HG03520 (cell line): ENCODE data around the gene ZBTB8B.
"Not testable (repeated sequence)": the region's sequence is repeated elsewhere in the genome, so short reads cannot be mapped to it uniquely, and the experiment has no call there.

Experiments used
- ATAC-seq: cut with Tn5 transposase; IDR thresholded peaks from one replicate; pipeline ENCODE4 v1.9.1; 2021; ENCODE audit warnings: mild to moderate bottlenecking, moderate library complexity; ENCODE audit not compliant: unreplicated experiment

The ZBTB8B gene

DNA sequence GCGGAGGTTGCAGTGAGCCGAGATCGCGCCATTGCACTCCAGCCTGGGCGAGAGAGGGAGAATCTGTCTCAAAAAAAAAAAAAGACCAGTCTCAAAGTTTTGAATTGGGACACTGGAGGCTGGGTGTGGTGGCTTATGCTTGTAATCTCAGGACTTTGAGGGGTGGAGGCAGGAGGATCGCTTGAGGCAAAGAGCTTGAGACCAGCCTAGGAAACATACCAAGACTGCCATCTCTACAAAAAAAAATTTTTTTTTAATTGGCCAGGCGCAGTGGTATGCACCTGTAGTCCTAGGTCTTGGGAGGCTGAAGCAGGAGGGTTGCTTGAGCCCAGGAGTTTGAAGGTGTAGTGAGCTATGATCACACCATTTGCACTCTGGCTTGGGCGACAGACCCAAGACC is 3.9 kb downstream of the ZBTB8B start:
- ATAC-seq: no peak

DNA sequence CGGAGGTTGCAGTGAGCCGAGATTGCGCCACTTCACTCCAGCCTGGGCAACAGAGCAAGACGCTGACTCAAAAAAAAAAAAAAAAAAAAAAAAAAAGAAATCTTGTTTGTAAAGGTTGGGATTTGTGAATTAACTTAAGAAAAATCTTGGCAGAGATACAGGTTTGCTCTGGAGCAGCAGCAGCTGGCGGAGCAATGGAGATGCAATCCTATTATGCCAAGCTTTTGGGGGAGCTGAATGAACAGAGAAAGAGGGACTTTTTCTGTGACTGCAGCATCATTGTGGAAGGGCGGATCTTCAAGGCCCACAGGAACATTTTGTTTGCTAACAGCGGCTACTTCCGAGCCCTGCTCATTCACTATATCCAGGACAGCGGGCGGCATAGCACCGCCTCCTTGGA is 5.6 kb downstream of the ZBTB8B start:
- no peak for ATAC-seq

DNA sequence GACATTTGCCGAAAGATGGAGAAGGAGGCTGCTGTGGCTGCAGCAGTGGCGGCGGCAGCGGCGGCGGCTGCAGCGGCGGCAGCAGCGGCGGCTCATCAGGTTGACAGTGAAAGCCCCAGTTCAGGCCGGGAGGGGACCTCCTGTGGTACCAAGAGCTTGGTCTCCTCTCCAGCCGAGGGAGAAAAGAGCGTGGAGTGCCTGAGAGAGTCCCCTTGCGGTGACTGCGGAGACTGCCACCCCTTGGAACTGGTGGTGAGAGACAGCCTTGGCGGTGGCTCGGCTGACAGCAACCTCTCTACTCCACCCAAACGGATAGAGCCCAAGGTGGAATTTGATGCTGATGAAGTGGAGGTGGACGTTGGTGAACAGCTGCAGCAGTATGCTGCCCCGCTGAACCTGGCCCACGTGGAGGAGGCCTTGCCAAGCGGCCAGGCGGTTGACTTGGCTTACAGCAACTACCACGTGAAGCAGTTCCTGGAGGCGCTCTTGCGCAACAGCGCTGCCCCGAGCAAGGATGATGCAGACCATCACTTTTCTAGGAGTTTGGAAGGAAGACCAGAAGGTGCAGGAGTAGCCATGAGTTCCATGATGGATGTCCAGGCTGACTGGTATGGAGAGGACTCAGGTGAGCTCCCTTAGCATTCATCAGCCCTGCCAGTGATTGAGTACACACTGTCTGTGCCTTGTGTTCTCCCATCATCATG is 6.3 kb downstream of the ZBTB8B start:
- ATAC-seq: no peak

DNA sequence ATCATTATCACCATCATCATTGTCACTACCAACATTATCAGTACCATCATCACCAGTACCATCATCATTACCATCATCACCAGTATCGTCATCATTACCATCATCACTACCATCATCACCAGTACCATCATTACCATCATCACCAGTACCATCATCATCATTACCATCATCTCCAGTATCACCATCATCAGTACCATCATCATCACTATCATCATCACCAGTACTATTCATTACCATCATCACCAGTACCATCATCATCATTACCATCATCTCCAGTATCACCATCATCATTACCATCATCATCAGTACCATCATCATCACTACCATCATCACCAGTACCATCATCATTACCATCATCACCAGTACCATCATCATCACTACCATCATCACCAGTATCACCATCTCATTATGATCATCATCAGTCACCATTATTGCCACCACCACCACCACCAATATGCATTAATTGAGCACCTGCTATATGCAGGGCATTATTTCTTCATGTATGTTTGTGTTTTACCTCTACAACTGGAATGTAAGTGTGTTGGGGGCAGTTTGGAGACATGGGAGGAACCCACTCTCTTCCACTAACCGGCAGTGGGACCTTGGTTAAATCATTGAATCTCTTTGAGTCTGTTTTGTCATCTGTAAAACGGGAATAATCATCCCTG is 7.0 kb downstream of the ZBTB8B start:
- ATAC-seq: no peak

DNA sequence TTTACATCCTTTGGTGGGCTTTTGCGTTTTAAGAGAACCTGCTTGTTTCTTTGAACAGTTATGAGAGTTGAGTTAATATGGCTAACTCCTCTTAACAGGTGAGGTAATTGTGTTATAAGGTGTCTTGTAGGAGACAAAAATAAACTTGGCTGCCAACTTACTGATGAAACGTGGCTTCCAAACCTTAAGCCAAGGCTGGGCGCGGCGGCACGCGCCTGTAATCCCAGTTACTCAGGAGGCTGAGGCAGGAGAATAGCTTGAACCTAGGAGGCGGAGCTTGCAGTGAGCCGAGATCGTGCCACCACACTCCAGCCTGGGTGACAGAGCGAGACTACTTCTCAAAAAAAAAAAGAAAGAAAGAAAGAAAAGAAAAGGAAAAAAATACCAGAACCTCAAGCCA is 8.1 kb downstream of the ZBTB8B start:
- not testable (repeated sequence) for ATAC-seq

DNA sequence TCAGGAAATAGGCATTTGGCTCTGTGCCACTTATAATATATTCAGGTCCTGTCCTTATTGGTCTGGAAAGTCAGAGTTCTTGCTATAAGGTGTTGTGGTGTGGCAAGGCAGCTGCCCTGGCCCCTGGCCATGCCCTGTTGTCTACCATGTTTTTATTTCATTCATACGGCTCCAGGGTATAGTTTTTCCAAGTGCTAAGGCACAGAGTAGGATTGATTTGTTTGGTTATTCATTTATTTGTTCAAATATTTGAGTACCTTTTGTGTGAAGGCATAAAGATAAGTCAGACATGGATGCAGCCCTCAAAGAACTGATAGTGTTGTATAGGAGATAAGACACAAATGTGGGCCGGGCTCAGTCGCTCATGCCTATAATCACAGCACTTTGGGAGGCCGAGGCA is 10.1 kb downstream of the ZBTB8B start:
- ATAC-seq: no peak

DNA sequence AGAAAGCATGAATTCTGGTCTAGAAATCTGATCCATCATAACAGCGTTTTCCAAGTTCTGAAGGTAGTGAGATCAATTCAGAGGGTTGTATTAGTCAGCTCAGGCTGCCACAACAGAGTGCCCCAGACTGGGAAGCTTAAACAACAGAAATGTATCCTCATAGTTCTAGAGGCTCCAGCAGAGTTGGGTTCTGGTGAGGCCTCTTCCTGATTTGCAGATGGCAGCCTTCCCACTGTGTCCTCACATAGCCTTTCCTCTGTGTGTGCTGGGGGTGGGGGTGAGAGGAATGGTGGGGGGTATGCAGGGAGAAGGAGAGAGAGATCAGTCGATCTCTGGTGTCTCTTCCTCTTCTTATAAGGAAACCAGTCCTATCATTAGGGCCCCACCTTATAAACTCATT is 15.1 kb downstream of the ZBTB8B start:
- no peak for ATAC-seq

DNA sequence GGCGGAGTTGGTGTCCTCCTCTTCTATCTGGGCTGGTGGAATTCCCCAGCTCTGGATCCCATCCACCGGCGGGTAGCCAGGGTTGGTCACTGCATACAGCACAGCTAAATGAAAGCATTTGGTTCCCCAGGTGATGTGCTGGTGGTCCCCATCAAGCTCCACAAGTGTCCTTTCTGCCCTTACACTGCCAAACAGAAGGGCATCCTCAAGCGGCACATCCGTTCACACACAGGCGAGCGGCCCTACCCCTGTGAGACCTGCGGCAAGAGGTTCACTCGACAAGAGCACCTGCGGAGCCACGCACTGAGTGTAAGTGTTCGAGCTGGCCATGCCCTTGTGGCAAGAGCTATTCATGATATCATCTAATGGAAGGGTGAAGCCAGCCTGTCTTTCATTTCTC is 15.9 kb downstream of the ZBTB8B start:
- no peak for ATAC-seq

DNA sequence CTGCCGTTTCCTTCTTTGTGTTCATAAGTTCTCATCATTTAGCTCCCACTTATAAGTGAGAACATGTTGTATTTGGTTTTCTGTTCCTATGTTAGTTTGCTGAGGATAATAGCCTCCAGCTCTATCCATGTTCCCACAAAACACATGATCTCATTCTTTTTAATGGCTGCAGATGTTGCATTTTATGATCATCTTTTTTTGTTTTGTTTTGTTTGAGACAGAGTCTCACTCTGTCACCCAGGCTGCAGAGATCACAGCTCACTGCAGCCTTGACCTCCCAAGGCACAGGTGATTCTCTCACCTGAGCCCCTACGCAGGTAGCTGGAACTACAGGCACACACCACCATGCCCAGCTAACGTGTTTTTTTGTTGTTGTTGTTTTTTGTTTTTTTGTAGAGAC is 16.9 kb downstream of the ZBTB8B start:
- not testable (repeated sequence) for ATAC-seq

DNA sequence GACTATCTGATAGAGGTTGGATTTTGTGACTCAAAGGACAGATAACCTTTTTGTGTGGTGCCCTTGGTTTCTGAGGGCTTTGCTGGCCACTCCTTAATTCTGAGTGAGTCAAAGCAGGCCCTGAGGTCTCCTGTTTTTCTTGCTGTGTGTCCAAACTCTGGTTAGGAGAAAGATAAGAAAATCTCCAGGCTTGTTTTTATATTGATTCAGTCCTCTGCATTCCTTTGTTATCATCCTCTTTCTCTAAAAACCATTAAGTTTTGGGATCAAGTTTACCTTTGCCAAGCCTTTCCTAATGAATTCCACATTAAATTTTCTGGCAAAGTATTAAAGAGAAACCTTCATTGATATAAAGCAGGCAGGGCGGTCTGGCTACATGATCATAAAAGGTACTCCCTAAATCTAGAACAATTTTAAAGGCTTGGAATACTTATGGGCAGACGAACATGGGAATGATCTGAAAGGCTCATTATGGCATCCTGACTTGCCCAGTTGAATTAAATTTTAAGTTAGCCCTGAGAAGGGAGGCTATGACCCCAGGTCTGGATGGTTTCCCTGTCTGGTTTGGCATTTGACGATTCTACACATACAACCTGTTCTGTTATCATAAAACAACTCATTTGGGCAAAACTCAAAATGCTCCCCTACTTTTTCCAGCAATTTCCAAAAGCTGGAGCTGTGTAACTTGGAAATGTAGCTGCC is 20.8 kb downstream of the ZBTB8B start:
- no peak for ATAC-seq

DNA sequence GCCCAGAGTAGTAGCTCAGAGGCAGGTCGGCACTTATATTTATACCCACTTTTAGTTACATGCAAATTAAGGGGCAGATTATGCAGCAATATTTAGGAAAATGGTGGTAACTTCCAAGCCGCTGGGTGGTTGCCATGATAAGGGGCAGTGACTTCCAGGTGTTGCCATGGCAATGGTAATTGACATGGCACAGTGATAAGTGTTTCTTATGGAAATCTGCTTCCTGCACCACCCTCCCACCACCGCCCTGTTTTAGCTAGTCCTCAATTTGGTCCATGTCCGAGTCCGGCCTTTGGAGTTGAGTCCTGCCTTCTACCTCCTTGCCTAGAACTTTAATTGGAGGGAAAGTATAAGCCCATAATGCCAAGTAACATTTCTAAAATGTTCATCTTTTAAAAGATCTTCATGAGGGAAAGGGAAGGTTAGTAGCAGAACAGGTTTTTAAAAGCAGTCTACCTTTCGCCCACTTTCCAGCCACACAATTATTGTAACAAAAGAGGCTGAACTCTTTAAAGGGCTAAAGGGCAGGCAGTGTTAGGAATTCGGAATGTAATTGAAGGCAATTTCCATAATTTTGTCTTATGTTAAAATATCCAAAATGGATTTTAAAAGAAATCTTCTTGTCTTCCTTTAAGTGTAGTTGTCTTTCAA is 21.7 kb downstream of the ZBTB8B start:
- ATAC-seq: no peak

DNA sequence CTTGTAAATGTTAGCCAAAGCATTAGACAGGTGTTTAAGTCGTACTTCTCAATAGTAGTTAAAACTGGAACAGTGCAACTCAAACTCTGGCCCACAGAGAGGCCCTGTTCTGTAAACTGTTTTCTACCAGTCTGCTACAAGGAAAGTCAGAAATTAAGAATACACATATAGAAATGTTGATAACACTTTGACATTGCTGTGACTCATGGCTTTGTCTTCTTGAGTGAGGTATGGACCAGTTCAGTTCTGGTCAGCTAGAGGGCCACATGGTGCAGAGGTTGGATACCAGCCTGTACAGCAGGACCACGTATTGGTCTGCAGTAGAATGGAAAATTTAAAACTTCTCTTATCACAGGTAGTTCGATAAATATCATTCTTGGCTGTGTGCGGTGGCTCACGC is 22.3 kb downstream of the ZBTB8B start:
- no peak for ATAC-seq

DNA sequence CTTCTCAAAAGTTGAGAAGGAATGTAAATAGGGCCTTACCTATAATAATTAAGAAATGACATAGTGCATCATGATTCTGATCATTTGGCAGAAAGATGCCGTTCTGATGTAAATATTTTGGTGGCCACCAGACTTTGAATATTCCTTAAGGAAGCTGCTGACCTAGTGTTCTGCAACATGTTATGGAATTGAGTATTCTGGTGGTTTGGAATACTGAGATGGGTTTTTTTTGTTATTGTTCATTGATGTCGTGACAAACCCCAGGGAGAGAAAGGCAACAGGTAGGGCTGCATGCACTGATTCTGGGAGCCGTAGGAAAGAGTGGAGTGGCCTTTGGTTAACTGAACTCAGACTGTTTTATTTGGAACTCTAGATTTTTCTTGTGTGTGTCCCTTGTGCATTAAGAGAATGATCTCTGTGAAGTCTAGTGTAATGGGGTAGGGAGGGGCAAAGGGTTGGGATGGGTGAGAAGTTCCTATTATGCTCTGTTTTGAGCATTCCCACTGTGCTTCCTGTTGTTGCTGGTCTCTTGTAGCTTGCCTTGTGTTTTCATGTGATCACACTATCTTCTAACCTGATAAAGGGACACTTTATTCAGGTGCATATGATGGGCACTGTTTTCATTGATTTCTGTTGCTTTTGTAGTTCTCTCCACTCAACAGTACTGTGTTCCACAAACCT is 25.0 kb downstream of the ZBTB8B start:
- no peak for ATAC-seq

DNA sequence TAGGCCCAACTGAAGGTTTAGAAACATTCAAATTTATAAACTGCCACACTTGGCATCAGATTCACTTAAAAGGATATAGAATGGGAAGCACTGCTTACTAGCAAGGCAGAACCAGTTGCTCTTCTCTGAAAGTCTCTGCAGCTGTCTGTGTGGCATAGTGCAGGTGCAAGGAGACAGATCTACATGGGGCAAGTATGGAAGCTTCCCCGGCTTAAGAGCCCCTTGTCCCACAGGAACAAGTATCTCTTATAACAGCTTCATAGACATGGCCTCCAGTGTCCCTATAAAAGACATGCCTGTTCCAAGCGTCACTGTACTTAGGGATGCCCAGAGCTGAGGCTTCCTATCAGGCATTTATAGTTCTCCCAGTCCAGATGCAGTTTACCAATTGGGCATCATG is 26.5 kb downstream of the ZBTB8B start:
- ATAC-seq: no peak

DNA sequence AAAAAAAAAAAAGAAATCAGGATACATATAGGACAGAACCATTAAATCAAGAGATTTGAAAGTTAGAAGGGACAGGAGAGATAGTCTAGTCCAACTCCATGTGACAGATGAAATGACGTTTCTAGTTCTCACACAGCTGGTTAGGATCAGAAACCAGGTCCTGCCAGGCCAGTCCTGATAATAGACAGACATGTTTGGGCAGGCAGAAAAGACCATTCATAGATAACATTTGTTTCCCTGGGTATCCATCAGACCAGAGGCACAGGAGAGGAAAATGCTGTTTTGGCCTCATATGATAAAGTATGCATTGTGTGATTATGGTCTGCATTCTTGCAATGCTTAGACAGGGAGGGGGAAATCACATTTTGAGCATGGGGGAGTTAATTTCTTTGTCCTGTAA is 29.3 kb downstream of the ZBTB8B start:
- no peak for ATAC-seq

DNA sequence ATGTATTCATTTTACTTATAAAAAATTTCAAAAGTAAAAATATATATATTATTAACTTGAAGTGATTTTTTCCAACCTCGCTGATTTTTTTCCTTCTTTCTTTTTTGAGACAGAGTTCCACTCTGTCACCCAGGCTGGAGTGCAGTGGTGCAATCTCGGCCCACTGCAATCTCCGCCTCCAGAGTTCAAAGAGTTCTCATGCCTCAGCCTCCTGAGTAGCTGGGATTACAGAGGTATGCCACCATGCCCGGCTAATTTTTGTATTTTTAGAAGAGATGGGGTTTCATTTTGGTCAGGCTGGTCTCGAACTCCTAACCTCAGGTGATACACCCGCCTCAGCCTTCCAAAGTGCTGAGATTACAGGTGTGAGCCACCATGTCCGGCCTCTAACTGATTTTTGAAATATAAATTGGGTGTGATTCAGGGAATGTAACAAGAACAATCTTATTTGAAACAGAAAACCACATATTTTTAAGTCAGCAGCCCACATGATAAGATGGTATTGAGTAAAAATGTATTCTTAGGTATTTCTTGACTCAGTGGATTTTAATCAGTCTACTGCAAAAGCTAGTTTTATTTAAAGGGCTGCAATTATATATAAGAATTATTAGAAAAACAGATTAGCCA is 30.0 kb downstream of the ZBTB8B start:
- ATAC-seq: no peak

DNA sequence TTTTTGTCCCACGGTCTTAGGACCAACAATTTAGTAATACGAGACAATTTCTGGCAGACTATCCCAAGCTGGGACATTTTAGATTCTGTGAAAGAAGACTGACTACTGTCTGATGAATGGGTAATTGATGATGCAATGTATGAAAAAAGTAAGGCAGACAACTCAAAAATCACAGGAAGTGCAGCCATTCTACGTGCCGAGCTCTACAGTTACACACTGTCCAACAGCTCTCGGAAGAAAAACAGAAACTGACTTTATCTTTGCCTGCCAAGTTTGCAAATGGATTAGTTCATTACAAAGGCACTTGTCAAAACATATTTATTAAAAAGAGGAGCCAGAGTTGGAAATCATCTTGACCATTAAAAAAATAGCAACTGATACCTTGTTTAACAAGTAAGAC is 31.3 kb downstream of the ZBTB8B start:
- ATAC-seq: no peak

DNA sequence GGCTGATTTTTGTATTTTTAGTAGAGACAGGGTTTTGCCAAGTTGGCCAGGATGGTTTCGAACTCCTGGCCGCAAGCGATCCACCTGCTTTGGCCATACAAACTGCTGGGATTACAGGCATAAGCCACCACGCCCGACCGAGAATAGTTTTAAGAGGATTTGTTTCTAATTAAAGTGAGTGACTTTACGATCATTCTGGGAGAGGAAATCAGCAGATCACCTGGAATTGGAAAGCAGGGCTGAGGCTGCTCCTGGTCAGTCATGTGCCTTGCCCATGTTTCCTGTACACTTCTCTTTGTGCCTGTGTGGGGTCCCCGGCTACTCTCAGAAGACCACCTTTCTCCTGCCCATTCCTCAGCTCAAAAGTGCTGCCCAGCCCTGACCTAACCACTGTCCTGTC is 33.9 kb downstream of the ZBTB8B start:
- no peak for ATAC-seq

DNA sequence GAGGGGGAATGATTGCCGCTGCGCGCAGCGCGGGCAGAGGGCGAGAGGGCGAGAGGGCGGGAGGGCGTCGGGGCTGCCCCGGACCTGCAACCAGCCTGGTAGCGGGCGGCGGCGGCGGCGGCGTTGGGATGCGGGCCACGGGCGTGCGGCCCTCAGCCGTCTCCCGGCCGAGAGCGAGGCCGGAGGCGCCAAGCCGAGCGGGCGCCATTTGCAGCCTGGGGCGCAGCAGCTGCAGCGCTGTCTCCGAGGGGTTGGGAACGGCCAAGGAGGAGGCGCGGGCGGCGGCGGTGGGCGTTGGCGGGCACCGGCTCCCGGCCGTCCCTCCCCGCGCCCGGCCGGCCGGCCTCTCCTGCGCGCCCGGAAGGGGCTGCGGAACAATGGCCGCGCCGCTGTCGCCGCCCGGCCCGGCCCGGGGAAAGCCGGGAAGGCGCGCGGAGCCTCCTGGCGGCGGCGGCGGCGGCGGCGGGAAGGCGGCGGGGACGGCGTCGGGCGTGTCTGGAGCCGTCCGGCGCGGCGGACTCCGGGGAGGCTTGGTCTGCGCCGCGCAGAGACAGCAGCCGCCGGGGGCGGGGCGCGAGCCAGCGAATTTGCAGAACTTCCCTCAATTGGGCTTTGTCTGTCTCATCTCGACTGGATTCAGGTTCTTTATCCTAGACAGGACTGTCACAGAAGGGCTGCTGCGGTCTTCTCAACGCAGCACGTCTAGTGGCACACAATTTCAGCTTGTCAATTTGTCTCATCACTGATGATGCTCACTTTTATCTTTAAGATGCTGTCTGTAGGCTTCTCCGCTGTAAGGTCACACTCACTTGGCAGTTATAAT is 35.7 kb downstream of the ZBTB8B start:
- ATAC-seq: no peak

DNA sequence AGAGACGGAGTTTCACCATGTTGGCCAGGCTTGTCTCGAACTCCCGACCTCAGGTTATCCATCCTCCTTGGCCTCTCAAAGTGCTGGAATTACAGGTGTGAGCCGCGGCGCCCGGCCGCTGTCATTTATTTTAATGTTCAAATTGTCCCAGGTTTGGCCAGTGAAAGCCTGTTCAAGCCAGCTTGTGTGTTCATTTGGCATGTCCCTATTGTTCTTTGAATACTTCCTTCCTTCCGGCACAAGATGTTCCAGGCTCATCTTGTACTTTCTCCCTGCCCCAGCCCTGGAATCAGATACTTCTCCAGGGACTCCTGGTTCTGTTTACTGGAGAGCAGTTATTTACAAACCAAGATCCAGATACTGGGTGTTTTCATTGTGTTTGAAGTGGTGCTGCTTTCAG is 37.0 kb downstream of the ZBTB8B start:
- ATAC-seq: no peak
